Heart left ventricle (tissue), 13 donors: ENCODE data around the gene ZMYND15.

Source experiments
- POLR2A ChIP-seq, 2 donors: fragments of 450-650 bp; IDR thresholded peaks; one replicate each; pipeline ENCODE4 v1.6.1; 2017; ENCODE audit warnings: antibody characterized with exemption in 2 of 2, mild to moderate bottlenecking in 2 of 2, moderate library complexity in 2 of 2
- TF ChIP-seq, protein P1 (sequence below), 12 donors: fragments of 200-600 bp; sonication (generic) in 4 of 12; IDR thresholded peaks; one replicate each; pipeline versions ENCODE4 v1.5.0 to v1.8.0; 2018 to 2022; ENCODE audit warnings: antibody characterized with exemption in 12 of 12, mild to moderate bottlenecking in 5 of 12
- donor health status: ischemic (EF 13 %, LVEDD 7.1; RV severe dilation, severe dysfunction).
- donor health status: DM: no; HTN: yes; CAD: no.
- donor health status: DM: no; HTN: no; CAD: no.
- donor health status: ischemic (EF 25% LVEDD 6.9; RV normal size, moderate dysfunction).
- donor health status: ischemic (EF 25% LVEDD 5.7; RV mildly dilated, moderate dysfunction).
- donor health status: ischemic (EF 35%, LVEDD 5.7; RV mildly dilated, moderate dysfunction).
- donor health status: nonischemic (EF 11% LVEDD 7.7; RV severe dilation, severe dysfunction).
- donor health status: DM: yes; HTN: yes; CAD: no.
- donor health status: PGD.
- donor health status: ischemic (EF 29% LVEDD 5.4; RV normal size, mild dysfunction).
- donor health status: nonischemic (EF 23%, LVEDD 6.1; RV moderate dilation, normal function).

DNA sequence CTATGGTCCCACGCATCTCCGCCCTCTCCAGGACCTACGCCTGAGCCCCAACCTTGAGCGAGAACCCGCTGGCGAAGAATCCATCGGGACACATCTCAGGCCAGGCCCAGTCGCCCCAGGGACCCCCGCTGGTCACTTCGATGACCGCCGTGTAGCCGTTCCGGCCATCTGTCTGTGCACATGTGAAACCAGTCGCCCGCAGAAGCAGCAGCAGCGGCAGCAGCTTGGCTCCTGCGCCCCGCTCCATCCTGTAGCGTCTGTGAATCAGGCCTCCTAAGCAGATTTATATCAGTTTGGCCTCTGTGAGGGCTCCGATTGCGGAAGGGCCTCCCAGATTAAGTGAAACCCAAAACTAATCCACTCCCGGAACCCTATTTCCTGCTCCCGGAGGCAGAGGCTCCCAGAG, 46.5 kb downstream of the ZMYND15 start, which contains the start of gene VMO1:
- no peak for TF ChIP-seq POLR2A (IDR thresholded peaks at IDR 0.05)
- TF ChIP-seq, protein P1, sequence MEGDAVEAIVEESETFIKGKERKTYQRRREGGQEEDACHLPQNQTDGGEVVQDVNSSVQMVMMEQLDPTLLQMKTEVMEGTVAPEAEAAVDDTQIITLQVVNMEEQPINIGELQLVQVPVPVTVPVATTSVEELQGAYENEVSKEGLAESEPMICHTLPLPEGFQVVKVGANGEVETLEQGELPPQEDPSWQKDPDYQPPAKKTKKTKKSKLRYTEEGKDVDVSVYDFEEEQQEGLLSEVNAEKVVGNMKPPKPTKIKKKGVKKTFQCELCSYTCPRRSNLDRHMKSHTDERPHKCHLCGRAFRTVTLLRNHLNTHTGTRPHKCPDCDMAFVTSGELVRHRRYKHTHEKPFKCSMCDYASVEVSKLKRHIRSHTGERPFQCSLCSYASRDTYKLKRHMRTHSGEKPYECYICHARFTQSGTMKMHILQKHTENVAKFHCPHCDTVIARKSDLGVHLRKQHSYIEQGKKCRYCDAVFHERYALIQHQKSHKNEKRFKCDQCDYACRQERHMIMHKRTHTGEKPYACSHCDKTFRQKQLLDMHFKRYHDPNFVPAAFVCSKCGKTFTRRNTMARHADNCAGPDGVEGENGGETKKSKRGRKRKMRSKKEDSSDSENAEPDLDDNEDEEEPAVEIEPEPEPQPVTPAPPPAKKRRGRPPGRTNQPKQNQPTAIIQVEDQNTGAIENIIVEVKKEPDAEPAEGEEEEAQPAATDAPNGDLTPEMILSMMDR (IDR thresholded peaks at IDR 0.05) = no peak
